HEK293 (cell line): ENCODE results near the gene STK39.

Experiments used
- CTCF ChIA-PET: fragments of 350-600 bp; formaldehyde crosslinking; extraction: SDS; loops from one replicate; lab custom pipeline; 2021; ENCODE audit warnings: antibody characterized with exemption; lab: Yijun Ruan, JAX
- POLR2A ChIA-PET: fragments of 300-600 bp; formaldehyde crosslinking; extraction: SDS; loops from one replicate; lab custom pipeline; 2020; ENCODE audit warnings: antibody characterized with exemption, inconsistent platforms; lab: Yijun Ruan, JAX
- H3K27ac ChIP-seq: fragments of 200-500 bp; sonication (Bioruptor generic); 2 replicates; pipeline ENCODE4 v1.5.1; 2014; ENCODE audit warnings: low read depth, low read length, control low read depth, inconsistent platforms; ENCODE audit errors: extremely low read depth
- H3K36me3 ChIP-seq, 2 experiments: fragments of 200-500 bp in 1 of 2; sonication (Bioruptor generic) in 1 of 2; 1 replicate in 1 of 2; 2 replicates in 1 of 2; pipeline ENCODE4 v1.5.1; 2014 to 2017; ENCODE audit warnings: inconsistent platforms in 2 of 2, low read length in 2 of 2; ENCODE audit not compliant: control insufficient read depth in 2 of 2, insufficient read depth in 1 of 2
- H3K4me1 ChIP-seq: fragments of 200-500 bp; sonication (Bioruptor generic); 2 replicates; pipeline ENCODE4 v1.5.1; 2014; ENCODE audit warnings: mild to moderate bottlenecking, low read length, inconsistent platforms; ENCODE audit not compliant: control insufficient read depth, insufficient read depth
- H3K4me3 ChIP-seq: 2 replicates; pipeline ENCODE4 v1.5.1; 2011; ENCODE audit warnings: low read depth, mild to moderate bottlenecking, control low read depth, low read length, moderate library complexity
- H3K9me3 ChIP-seq: fragments of 200-500 bp; sonication (Bioruptor generic); 2 replicates; pipeline ENCODE4 v1.5.1; 2014; ENCODE audit warnings: low read depth, low read length, inconsistent platforms; ENCODE audit not compliant: control insufficient read depth, insufficient read depth
- AEBP2 ChIP-seq: fragments of 450-650 bp; formaldehyde crosslinking; IDR thresholded peaks from 2 replicates; pipeline ENCODE4 v1.5.1; 2016; ENCODE audit warnings: missing biosample characterization, missing genetic modification characterization, borderline replicate concordance
- GLI4 ChIP-seq: fragments of 450-650 bp; formaldehyde crosslinking; IDR thresholded peaks from 2 replicates; pipeline ENCODE4 v1.5.1; 2016; ENCODE audit warnings: missing biosample characterization, missing genetic modification characterization
- PRDM4 ChIP-seq: fragments of 450-650 bp; formaldehyde crosslinking; IDR thresholded peaks from 2 replicates; pipeline ENCODE4 v1.5.1; 2017; ENCODE audit warnings: missing biosample characterization, missing genetic modification characterization
- SP2 ChIP-seq: fragments of 450-650 bp; formaldehyde crosslinking; IDR thresholded peaks from 2 replicates; pipeline ENCODE4 v1.5.1; 2016; ENCODE audit warnings: missing biosample characterization, missing genetic modification characterization
- TCF7L2 ChIP-seq: IDR thresholded peaks from 2 replicates; pipeline ENCODE4 v1.6.1; 2011; ENCODE audit warnings: low read depth, mild to moderate bottlenecking, inconsistent platforms, low read length, moderate library complexity, borderline replicate concordance
- TSHZ1 ChIP-seq: fragments of 450-650 bp; formaldehyde crosslinking; IDR thresholded peaks from 2 replicates; pipeline ENCODE4 v1.5.1; 2016; ENCODE audit warnings: missing biosample characterization, missing genetic modification characterization, borderline replicate concordance
- ZBTB1 ChIP-seq: fragments of 450-650 bp; formaldehyde crosslinking; IDR thresholded peaks from 2 replicates; pipeline ENCODE4 v1.5.1; 2016; ENCODE audit warnings: missing biosample characterization, missing genetic modification characterization
- ZBTB10 ChIP-seq: fragments of 450-650 bp; formaldehyde crosslinking; IDR thresholded peaks from 2 replicates; pipeline ENCODE4 v1.5.1; 2016; ENCODE audit warnings: missing biosample characterization, missing genetic modification characterization
- ZBTB44 ChIP-seq: fragments of 450-650 bp; IDR thresholded peaks from 2 replicates; pipeline ENCODE4 v1.5.1; 2018; ENCODE audit warnings: missing biosample characterization, mild to moderate bottlenecking, missing genetic modification characterization
- ZBTB49 ChIP-seq: fragments of 450-650 bp; formaldehyde crosslinking; IDR thresholded peaks from 2 replicates; pipeline ENCODE4 v1.5.1; 2016; ENCODE audit warnings: missing biosample characterization, missing genetic modification characterization, low read depth
- ZEB2 ChIP-seq: fragments of 450-650 bp; formaldehyde crosslinking; IDR thresholded peaks from 2 replicates; pipeline ENCODE4 v1.5.1; 2016; ENCODE audit warnings: missing biosample characterization, missing genetic modification characterization
- ZNF121 ChIP-seq: fragments of 450-650 bp; formaldehyde crosslinking; IDR thresholded peaks from 2 replicates; pipeline ENCODE4 v1.5.1; 2016; ENCODE audit warnings: missing biosample characterization, missing genetic modification characterization
- ZNF24 ChIP-seq: fragments of 450-650 bp; formaldehyde crosslinking; IDR thresholded peaks from 2 replicates; pipeline ENCODE4 v1.5.1; 2016; ENCODE audit warnings: missing biosample characterization, missing genetic modification characterization
- ZNF335 ChIP-seq: fragments of 450-650 bp; formaldehyde crosslinking; conservative IDR thresholded peaks from 2 replicates; pipeline ENCODE4 v1.5.1; 2016; ENCODE audit warnings: missing biosample characterization, missing genetic modification characterization
- ZNF449 ChIP-seq: fragments of 450-650 bp; formaldehyde crosslinking; IDR thresholded peaks from 2 replicates; pipeline ENCODE4 v1.5.1; 2017; ENCODE audit warnings: missing biosample characterization, mild to moderate bottlenecking, missing genetic modification characterization, moderate library complexity
- ZNF639 ChIP-seq: fragments of 450-650 bp; formaldehyde crosslinking; IDR thresholded peaks from 2 replicates; pipeline ENCODE4 v1.5.1; 2016; ENCODE audit warnings: missing biosample characterization, missing genetic modification characterization
- ZSCAN5A ChIP-seq: fragments of 450-650 bp; formaldehyde crosslinking; IDR thresholded peaks from 2 replicates; pipeline ENCODE4 v1.5.1; 2016; ENCODE audit warnings: missing biosample characterization, missing genetic modification characterization

The STK39 gene

GRCh38 chr2:168165397-168165796 lies 82.0 kb downstream of the STK39 start (continued):
- TF ChIP-seq PRDM4 (tag by site-specific recombination) (no peak), ZEB2 (tag by site-specific recombination) (no peak), ZBTB10 (tag by site-specific recombination) (no peak), ZNF639 (tag by site-specific recombination) (no peak), ZSCAN5A (tag by site-specific recombination) (no peak), ZBTB1 (no peak), ZBTB49 (tag by site-specific recombination) (no peak), ZNF24 (tag by site-specific recombination) (no peak), ZNF121 (no peak), GLI4 (tag by site-specific recombination) (no peak), ZNF449 (tag by site-specific recombination) (no peak)

- Histone ChIP-seq H3K36me3 (peaks cover 0 to 27% of the 10 kb centered on the region in 2 experiments; a peak in 1 of 3 replicates), H3K9me3 (no peaks in the 10 kb centered on the region), H3K27ac (no peak overlapping the region), H3K4me1 (0 out of 2 replicates have a peak, but pooled peaks cover 2% of the 10 kb centered on the region), H3K4me3 (no peak overlapping the region)
- CTCF ChIA-PET: interaction anchor here (0.6 to 1.6 kb wide), 7 partner anchors 10 to 628 kb away, joined by 3 to 7 read pairs (median 6); no protein-coding TSS in a partner anchor
- POLR2A ChIA-PET: no interaction called here
- TF ChIP-seq ZBTB44 (no peak), SP2 (tag by site-specific recombination) (no peak), AEBP2 (tag by site-specific recombination) (no peak), ZNF335 (tag by site-specific recombination) (no peak), TCF7L2 (no peak), TSHZ1 (tag by site-specific recombination) (no peak)
These were observed 86.5 kb downstream of the STK39 start for GRCh38 chr2:168160897-168161296.
